NCI-H1930 (cell line): ENCODE measurements around the gene FYTTD1.
A peak's percentile ranks its signal among the peaks of the same experiment; 100 is the strongest.

Experiments
- DNase-seq, 2 experiments: peaks; one replicate each; lab custom pipeline; 2025; lab: John Stamatoyannopoulos, UW

Gene FYTTD1

DNA sequence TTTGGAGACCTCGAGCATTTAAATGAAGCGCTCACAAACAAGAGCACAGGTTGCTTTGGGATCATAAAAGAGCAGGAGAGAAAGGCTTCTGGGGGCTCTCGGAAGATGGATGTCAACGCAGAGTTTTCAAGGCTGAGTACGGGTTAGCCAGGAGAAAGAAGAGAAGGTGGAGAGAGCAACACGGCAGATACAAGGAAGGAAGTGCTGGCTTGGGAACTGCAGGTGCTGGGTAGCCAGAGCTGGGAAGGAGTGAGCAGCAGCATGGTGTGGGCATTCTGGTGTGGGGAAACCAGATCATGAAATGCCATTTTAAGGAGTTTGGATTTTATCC is 12.4 kb upstream of the FYTTD1 start:
- DNase-seq: no peak

DNA sequence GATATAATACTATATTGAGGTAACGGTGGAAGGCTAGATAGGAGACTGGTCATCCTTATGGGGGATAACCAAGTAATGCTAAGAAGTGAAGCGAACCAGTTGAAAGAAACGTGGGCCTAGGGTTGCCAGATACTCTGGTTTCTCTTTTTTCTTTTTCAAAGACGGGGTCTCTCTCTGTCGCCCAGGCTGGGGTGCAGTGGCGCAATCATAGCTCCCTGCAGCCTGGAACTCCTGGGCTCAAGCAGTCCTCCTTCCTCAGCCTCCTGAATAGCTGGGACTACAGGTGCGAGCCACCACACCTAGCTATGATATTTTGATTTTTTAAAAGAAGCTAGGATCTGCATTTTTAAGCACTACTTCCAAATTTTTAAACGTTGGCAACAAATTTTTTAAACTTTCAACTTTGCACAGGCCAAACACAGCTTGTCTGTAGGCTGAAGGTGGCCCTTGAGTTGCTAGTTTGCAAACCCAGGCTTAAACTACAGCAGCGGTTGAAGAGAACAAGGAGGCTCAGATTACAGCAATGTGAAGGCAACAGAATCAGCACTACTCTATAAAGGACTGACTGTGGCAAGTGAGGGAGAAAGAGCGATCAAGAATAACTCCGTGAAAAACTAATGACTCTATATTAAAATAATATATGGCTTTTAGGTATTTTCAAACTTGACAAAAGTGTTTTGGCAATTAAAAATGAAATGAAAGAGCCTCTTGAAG is 11.8 kb upstream of the FYTTD1 start:
- DNase-seq: no peak

DNA sequence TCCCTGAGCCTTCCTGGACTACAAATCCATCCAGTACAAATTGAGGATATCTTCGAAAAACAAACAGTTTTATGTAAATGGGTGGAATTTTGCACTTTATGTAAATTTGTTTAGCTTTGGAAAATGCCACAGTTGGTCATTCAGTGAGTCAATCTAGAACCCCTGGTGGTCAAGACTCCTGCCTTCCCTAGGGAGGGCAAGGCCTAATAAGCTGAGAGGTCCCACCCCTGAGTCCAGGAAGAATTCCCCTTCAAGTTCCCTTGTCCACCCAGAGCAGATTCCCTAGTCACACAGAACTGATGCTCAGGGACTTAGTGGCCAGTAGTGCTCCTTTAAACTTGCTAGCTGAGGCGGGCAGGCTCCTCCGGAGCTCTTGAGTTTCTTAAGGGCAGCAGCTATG is 6.9 kb upstream of the FYTTD1 start:
- no peak for DNase-seq

DNA sequence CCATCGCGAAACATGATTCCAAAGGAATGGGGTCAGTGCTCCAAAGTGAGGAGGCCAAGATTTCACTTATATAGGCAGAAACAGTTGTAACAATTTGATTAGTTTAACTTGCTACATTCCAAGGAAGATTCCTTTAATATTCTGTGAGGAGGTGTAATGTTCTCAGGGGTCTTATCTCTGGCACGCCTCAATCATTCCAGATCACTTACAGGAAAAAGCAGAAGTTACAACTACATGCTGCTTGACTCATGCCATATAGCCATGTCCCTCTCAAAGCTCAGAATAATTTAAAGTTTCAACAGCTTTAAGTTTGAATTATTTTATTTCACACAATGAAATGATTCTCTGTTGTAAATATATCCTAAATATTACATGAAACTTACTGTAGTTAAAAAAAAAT is 3.5 kb upstream of the FYTTD1 start:
- DNase-seq: no peak

DNA sequence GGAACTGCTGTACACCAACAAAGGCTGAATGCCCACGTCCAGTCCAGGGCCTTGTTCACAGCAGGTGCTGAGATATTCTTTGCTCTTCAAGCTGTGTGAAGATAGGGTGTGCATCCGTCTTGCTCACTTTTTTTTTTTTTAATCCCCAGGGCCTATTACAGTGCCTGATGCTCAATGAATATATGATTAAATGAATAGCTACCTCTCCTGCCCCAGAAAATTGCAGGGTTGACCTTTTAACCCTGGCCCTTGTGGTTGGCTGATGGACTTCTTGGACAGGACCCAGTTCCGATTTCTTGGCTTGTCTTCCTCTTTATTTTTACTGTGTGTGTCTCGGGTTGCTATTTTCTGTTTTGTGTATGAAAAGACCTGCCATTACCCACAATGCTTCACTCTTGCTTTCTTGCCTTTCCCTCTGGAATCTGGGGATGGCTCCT is 2.9 kb upstream of the FYTTD1 start:
- no peak for DNase-seq

DNA sequence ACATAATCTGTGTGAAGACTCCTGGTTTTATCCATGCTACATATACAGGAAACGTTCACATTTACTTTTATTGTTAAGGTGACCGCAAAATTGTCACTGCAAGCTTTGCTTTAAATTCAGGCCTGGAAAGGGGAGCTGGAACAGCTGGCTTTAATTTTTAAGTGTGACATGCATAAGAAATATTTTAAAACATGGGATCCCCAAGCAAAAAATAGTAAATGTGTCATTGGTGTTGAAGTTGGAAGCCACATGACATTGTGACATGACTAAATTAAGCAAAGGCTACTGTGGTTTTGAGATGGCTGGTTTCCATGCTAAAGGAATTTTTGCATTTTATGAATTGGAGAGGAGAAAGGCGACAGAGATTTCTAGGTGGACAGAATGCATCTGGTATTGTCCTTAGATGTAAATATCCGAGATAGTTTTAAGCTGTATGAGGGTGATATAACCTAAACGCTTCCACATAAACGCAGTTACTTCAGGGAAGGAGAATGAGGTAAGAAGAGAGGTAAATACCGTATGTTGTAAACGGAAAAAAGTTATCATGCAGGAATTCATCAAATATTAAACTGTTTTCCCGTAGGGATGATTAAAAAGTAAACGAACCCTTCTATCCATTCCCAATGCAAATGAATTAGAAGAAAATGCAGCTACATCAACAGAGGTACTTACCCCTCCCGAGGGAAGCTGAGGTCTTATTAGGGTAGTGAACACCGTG is 927 bp upstream of the FYTTD1 start:
- DNase-seq: no peak

DNA sequence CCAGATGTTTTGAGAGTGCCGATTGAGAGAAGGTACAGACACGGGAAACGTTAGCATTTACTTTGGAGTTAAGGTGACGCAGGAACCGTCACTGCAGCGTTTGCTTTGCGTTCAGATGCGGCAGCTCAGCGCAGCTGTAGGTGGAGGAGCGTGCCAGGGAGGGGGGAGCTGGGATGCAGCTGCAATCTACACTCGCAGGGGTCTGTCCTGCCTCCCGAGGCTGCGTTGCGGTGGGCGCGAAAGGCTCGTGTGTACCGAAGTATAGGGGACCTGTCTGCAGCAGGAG is 425 bp upstream of the FYTTD1 start:
- DNase-seq: peak in 1 of 2 experiments; percentile 67

DNA sequence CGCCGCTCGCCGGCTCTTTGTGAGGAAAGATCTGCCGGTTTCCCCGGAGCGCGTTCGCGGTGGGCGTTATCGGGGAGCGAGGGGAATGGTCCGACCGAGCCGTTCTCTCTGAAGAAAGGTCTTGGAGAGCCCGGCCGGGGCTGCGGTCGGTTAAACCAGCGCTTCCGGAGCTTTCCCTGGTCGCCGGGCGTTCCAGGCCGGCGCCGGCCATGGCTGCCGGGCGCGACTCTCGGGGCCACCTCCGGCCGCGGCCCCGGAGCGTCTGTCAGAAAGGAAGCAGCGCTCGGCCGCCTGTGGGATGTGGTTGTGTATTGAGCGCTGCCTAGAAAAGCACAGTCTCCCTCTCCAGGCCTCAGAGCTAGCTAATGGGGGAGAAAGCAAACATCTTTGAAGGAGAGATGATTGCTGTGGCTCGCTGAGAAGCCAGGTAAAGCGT is 731 bp downstream of the FYTTD1 start:
- peak in 1 of 2 experiments; percentile 17 for DNase-seq

DNA sequence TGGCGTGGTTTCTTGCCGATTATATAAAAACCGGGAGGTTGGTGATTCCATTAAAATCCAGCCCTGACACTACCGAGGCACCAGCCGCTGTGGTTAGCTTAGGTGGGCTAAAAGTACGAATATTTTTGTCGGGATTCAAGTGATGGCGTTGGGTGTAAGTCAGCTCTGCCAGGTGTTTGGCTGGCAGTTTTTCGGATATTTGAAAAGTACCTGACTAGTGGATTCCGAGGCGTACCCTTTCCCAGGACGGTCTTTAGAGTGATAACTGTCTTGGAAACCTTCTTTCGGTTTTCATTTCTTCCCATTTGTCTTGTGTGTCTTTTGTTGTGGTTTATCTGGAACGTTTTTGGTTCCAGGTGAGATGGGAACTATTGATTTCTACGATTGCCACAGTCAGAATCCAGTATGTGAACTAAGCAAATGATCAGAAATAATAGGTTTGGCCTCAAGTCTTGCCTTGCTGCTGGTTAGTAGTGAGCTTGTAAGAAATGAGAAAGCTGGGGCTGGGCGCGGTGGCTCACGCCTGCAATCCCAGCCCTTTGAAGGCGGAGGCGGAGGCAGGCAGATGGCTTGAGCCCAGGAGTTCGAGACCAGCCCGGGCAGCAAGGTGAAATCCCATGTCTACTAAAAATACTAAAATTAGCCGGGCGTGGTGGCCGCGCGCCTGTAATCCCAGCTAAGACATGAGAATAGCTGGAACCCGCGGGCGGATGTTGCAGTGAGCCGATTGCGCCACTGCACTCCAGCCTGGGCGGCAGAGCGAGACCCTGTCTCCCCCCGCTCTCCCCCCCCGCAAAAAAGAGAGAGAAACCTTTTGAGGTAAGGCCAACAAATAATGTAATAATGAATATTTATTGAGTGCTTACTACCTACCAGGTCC is 1.4 kb downstream of the FYTTD1 start:
- DNase-seq: no peak

DNA sequence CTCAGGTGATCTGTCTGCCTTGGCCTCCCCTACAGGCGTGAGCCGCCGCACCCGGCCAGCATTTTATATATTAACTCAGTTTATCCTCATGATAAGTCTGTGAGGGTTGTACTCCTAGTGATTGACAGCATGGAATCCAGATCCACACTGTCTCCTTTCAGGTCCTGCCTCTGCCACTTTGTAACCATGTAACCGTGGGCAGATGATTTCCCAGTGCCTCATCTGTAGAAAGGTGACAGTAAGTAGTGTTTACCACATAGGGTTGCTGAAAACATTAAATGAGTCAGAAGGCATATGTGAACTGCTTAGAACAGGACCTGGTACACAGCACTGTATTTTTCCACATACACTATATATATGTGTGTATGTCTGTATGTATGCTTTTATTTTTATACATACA is 2.4 kb downstream of the FYTTD1 start:
- DNase-seq: no peak

DNA sequence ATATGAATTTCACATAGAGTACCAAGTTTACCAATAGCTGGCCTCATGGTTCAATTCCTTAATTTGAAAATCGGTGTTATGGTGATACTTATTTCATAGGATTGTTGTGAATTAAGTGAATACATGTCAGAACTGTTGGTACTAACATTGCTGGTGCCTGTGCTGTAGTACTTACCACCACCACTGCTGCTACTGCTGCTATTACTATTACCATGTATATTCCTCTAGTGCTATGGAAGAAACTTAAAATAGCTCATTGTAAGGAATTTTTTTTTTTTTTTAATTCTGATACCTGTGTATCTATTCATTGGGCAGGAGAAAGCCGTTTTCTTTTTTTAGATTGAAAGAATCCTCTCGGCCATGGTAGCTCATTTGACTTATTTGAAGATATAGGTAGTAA is 3.6 kb downstream of the FYTTD1 start:
- DNase-seq: no peak

DNA sequence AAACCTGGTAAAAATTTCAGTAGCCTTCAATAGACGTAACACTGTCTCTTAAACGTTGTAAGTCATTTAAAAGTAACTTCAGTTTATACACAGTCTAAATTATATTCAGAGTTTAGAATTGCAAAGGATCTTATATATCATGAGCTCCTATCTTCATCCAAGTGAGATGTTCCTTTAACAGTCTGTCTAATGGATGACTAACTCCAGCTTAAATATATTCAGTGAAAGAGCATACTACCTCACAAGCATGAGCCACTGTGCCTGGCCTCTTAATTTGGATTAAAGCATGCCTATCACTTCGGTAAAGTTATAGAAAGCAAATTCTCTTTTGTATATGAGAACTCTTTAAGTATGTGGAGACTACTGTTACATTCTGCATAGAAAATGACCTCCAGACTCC is 7.0 kb downstream of the FYTTD1 start:
- DNase-seq: no peak

DNA sequence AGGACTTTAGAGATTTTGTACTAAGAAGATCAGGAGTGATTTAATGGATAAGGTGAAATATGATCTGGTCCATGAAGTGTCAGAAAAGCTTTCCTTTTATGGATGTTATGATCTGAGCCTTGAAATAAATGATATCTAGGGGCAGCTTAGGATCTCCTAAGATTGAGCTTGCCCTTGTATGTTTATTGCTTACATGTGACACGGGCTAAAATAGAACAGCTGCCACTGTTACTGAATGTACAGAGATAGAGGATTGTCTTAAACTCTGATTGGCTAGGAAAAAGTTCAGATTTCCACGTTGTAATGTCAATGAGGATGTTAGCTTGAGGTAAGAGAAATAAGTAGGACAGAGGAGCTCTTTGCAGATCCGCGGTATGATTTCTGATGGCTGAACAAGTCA is 8.8 kb downstream of the FYTTD1 start:
- no peak for DNase-seq

DNA sequence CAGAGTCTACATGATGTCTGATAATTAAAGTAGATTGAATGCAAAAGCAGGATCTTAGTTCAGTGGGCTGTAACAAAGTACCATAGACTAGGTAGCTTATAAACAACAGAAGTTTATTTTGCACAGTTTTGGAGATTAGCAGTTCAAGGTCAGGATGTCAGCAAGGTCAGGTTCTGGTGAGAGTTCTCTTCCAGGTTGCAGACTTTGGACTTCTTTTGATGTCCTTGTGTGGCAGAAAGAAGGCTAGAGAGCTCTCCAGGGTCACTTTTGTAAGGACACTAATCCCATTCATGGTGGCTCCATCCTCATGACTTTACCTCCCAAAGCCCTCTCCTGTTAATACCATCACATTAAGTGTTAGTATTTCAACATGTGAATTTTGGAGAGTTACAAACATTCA is 12.1 kb downstream of the FYTTD1 start:
- no peak for DNase-seq

DNA sequence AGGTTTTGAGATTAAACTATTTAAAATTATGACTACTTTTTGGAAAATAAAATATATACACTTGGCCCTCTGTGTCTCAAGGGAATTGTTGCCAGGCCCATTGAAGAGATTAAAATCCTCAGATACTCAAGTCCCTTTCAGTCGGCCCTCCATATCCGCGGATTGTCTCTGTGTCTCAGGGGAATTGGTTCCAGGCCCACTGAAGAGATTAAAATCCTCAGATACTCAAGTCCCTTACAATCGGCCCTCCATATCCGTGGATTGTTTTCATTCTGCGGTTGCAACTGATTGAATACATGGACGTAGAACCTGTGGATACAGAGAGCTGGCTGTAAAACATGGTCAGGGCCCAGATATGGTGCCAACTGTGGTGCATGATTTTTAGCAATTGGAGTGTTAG is 25.6 kb downstream of the FYTTD1 start:
- DNase-seq: no peak

DNA sequence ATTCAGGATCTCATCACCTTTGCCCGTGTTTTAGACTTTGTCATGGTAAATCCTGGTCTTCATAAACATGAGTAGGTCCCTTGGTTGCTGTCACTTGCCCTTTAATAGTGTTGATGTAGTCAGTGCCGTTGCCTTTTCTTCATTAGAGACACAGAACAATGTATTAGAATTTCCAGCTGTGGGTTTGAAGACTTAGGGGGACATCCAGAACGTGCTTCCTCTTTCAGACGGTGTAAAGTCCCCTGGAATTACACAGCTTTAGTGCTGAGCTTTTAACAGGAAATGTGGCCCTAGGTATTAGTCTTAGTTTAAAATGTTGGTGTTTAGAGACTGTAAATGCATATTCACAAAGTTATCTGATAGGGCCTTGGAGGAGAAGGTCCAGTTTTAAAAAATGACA is 32.5 kb downstream of the FYTTD1 start:
- no peak for DNase-seq

DNA sequence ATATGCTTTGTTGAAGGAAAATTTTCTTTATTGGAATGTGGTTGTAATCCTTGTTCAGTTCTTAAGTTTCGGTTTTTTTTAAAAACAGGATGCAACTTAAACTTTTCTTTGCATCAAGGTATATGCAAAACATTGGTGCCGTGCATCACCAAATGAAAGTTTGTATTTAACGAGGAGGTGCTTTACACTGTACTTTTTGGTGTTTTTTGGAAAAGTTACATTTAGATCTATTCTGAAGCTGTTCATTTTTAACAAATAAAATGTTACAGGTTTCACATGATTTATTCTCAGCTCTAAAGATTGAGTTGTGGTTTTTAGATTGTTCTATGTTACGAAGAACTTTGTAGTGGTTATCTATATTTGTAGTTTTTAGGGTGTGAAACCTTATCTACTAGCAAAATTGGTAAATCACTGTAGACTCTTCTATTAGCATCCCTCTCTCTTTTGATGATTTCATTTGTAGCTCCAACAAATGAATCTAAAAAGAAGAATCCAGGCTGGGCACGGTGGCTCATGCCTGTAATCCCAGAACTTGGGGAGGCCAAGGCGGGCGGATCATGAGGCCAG is 34.4 kb downstream of the FYTTD1 start:
- DNase-seq: no peak

DNA sequence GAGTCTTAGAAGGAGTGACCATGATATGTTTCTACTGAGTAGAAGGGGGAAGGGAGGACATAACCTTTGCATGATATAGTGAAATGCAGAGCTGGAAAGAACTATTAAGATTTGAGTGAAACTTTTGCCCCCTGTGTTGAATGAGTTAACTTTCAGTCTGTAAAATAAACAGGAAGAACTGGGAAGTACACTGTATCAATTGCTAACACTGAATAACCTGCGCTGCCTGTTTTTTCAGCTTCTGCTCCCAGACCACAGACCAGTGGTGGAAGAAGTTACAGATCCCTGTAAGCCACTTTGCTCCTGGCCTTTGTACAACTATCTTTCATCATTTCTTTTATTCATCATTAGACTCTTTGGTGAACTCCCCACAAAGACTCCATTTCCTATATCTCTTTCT is 37.7 kb downstream of the FYTTD1 start:
- no peak for DNase-seq

DNA sequence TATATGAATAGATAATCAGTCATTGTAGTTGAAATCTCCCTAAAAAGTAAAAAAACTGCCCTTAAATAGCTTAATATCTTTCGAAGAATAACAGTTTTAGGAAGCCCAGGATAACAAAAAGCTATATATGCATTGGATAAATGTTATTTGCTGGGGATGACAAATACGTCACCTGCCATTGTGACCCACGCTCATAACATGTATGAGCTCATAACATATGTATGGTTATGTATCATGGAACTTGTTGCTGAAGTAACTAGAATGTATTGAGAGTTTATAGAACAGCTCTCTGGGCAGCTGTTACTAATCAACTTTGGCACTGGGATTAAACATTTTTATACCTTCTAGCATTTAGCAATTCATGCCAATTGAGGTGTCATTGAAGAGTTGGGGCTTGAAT is 39.6 kb downstream of the FYTTD1 start:
- no peak for DNase-seq

DNA sequence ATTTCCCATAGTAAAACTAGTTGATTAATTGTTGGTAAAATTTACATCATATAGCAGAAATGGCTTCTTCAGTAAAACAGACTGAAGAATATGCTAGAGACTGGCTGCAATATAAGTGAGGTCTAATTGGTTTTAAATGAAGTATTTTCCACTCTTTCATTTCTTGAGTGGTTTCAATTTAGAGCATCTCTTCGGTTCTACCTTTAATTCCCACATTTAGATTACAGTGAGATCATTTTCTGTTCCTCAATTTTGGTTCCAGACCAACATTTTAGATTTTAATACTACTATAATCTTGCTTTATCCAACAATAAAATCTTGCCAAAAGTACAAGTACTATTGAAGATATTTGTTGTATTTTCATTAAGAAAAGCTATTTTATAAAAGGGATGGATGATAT is 40.4 kb downstream of the FYTTD1 start:
- DNase-seq: no peak

DNA sequence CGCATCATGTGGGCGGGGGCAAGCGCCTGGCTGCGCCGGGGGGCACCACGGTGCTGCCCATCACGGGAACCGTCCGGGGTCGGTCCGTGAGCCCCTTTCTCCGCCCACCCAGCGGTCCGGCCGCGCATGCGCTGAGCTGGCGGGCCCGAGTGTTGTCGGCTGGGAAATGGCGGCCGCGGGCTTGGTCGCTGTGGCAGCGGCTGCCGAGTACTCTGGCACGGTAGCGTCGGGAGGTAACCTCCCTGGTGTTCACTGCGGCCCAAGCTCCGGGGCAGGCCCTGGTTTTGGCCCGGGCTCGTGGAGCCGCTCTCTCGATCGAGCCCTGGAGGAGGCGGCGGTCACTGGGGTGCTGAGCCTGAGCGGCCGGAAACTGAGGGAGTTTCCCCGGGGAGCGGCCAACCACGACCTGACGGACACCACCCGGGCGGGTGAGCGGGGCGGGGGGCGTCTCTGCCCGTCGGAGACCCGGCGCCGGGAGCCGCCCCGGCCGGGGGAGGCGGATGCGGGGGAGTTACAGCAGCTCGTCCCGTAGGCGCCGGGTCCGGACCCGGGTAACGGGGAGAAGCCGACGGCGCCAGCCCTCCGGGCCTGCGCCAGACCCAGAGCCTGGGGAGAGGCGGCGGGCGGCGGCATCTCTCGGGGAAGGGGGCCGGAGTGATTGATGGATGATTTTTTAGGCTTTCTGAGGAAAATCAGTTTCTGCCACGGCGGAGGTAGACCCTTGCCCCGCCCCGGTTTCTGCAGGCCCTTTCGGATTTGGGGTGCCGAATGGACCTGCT is 41.6 kb downstream of the FYTTD1 start, which contains the start of gene LRCH3:
LRCH3 (plus strand) TSS at position 142 of the 779 bp plus-strand sequence; CDS start at position 167, 25 bp downstream.
- peak; percentile 64 to 70 for DNase-seq
